ENCODE results near the gene ITIH2.
A peak's percentile ranks its signal among the peaks of the same experiment; 100 is the strongest.
"Not testable (repeated sequence)": the region's sequence is repeated elsewhere in the genome, so short reads cannot be mapped to it uniquely, and the experiment has no call there.

ITIH2 gene

GRCh38 chr10:7693194-7693593 lies 9.9 kb upstream of the ITIH2 start:
- DNase-seq; intact Hi-C loops (cut with DNase I): not testable (repeated sequence)

DNA sequence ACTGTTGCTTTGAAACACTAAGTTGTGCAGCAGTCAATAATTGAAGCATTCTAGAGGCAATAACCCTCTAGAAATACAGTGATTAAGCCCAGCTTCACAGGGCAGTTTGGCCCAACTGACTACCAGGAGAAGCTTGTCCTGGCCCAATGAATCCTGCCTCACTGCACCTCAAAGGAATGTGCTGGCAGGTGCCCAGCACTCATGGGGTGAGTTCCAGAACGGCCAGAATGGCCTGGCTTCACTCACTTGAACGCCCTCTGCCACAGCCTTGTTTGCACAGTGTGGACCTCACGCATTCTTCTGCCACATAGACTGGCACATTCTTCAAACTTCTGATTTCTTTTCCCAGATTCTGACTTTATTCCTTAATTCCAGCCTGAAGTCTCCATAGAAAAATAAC lies 6.6 kb upstream of the ITIH2 start:
- intact Hi-C loops (cut with DNase I), result no loop called here
- DNase-seq, result peak in 2 of 10 donors; percentile 15 to 27

DNA sequence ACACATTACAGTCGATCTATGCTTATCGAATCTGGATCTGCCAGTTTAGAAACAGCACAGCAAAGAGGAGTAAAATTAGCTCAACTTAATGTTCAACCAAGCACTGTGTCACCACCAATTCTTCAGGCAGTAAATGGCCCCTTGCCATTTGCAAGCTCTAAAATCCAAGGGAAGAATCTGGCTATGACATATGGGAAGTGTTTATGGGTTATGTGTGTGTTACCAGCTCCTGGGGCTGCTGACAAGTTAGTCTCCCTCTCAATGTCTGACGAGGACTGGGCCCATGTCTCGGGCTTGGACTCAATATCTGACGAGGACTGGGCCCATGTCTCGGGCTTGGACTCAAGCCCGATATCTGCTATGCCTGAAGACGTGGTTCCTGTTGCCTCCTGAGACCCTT lies 5.7 kb upstream of the ITIH2 start:
- DNase-seq, result no peak
- intact Hi-C loops (cut with DNase I), result no loop called here

GRCh38 chr10:7700577-7701125 lies 2.5 kb upstream of the ITIH2 start:
- DNase-seq, result no peak
- intact Hi-C loops (cut with DNase I), result no loop called here

DNA sequence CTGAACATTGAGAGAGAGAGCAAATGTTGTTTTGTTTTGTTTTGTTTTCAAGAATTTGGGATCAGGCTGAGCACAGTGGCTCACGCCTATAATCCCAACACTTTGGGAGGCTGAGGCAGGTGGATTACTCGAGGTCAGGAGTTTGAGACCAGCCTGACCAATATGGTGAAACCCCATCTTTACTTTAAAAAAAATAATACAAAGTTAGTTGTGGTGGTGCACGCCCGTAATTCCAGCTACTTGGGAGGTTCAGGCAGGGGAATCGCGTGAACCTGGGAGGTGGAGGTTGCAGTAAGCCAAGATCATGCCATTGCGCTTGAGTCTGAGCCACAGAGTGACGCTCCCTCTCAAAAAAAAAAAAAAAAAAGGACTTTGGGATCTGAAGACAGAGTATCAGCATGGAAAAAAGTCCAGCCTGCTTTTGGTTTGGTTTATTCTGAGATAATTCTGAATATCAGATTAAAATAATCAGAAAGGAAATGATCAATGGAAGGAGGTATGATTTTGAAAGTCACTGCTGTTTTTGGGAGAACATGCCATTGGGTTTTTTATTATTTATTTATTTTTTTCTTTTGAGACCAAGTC lies 1.9 kb upstream of the ITIH2 start:
- intact Hi-C loops (cut with DNase I), result no loop called here
- DNase-seq, result no peak

- DNase-seq, result no peak
- intact Hi-C loops (cut with DNase I), result no loop called here
These were observed 766 bp upstream of the ITIH2 start for GRCh38 chr10:7702288-7702812.

- intact Hi-C loops (cut with DNase I), result no loop called here
These were observed 1.2 kb downstream of the ITIH2 start for GRCh38 chr10:7704071-7705016.

DNA sequence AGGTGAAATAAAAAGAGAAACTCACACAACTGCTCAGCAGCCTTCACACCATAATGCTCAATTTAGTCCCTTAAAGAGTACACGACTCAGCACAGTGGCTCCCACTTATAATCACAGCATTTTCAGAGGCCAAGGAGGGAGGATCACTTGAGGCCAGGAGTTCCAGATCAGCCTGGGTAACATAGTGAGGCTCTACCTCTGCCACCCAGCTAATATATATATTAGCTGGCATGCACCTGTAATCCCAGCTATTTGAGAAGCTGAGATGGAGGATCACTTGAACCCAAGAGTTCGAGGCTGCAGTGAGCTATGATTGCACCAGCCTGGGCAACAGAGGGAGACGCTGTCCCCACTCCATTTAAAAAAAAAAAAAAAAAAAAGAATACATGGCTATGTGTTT lies 2.2 kb downstream of the ITIH2 start:
- intact Hi-C loops (cut with DNase I), result no loop called here
- no peak for DNase-seq

More at GRCh38 chr10:7704071-7705016, 1.2 kb downstream of the ITIH2 start:
- DNase-seq, result no peak

GRCh38 chr10:7706534-7707073 lies 3.5 kb downstream of the ITIH2 start:
- no peak for DNase-seq
- intact Hi-C loops (cut with DNase I), result no loop called here

- intact Hi-C loops (cut with DNase I), result no loop called here
- DNase-seq, result no peak
These were observed 4.0 kb downstream of the ITIH2 start for GRCh38 chr10:7707102-7707501.

DNA sequence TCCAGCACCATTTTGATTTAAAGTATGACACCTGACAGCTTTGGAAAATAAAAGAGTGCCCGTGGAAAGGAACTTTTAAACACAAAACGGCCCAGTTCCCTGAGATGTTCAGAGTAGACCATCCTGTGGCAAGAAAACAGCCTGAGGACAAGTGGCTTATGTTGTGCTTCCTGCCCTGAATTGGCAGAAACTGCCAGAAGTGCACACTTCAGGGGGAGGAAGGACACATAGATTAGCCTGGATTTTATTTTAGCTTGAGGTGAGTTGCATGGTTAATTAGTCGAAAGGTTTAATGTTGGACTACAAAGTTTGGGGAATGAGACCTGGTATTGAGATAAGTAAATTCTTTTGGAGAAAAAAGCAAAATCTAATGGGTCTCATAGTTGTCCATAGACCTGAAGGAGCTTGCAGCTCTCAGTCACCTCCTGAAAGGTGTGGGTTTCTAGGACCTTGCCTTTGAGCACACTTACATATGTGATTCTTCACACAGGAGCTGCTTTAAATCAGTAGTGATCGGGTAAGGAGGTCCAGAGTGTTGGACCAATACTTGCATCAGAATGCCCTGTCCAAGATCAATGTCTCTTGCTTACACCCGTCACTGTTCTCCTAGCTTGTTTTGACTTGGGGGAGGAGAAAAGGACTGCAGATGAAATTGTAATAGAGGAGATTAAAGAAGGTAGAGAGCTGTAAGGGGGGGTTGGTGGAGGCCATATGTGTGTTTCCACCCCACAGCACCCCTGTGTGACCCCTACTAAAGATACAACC lies 4.9 kb downstream of the ITIH2 start:
- intact Hi-C loops (cut with DNase I), result no loop called here
- DNase-seq, result no peak

DNA sequence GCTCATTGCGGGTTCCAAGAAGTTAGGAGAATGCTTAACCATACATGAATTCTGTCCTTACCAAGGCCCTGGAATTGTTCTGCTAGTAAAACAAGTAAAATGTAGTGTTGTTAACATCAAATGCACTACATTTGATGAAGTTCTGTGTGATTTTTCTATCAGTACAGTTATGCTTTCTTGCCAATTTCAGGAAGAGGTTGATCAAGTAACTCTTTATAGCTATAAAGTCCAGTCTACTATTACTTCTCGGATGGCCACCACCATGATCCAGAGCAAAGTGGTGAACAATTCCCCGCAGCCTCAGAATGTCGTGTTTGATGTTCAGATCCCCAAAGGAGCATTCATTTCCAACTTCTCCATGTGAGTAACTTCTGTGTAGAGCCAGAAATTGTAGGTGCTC lies 5.7 kb downstream of the ITIH2 start:
- intact Hi-C loops (cut with DNase I), result no loop called here
- no peak for DNase-seq

DNA sequence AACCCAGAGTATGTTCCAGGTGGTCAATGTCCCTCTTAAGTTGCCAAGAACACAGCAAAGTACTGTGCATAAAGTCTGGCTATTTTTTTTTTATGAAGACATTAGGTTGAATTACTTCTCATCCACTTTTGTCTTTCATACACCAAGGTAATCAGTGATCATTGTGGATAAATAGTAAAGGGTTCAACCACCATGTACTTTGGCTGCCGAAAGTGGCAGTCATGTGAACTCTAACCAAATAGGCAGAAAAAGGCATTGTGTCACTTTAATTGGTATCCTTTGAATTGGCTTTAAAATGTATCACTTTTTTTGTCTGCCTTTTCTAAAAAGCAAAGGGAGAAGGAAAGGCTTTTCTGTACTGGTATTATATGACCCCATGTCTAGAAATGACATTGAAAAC lies 7.3 kb downstream of the ITIH2 start:
- intact Hi-C loops (cut with DNase I), result no loop called here
- DNase-seq, result no peak

- intact Hi-C loops (cut with DNase I); DNase-seq: not testable (repeated sequence)
These were observed 8.0 kb downstream of the ITIH2 start for GRCh38 chr10:7711075-7711474.

DNA sequence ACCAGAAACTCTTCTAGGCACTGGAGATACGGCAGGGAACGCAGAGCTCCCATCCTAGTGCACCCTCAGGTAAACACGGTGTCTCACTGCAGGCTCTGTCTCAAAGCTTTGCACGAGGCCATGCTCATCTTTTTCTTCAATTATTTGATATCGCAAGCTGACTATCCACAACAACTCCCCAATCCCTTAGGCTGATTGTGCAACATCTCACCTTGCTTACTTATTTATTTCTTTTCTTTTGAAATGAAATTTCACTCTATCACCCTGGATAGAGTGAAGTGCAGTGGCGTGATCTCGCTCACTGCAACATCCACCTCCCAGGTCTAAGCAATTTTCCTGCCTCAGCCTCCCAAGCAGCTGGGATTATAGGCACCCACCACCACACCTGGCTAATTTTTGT lies 12.4 kb downstream of the ITIH2 start:
- intact Hi-C loops (cut with DNase I), result no loop called here
- DNase-seq, result no peak

- intact Hi-C loops (cut with DNase I), result no loop called here
These were observed 14.7 kb downstream of the ITIH2 start for GRCh38 chr10:7717767-7718166.

DNA sequence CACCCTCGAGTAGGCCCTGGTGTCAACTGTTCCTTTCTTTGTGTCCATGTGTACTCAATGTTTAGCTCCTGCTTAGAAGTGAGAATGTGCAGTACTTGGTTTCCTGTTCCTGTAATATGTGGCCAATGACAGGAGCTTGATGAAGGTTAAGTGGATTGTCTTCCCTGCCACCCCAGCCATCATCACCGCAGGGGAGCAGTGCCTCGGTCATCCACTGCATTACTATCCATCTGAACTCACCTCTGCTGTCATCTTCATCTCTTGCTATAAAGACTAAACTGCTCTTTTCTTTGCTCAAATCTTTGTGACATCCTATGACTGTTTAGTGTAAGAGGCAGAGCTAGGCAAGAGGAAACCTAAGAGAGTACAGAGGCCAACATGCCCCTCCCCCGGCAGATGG lies 15.6 kb downstream of the ITIH2 start:
- no peak for DNase-seq
- intact Hi-C loops (cut with DNase I), result no loop called here

More at GRCh38 chr10:7717767-7718166, 14.7 kb downstream of the ITIH2 start:
- no peak for DNase-seq

- intact Hi-C loops (cut with DNase I), result no loop called here
These were observed 17.4 kb downstream of the ITIH2 start for GRCh38 chr10:7720478-7720877.

DNA sequence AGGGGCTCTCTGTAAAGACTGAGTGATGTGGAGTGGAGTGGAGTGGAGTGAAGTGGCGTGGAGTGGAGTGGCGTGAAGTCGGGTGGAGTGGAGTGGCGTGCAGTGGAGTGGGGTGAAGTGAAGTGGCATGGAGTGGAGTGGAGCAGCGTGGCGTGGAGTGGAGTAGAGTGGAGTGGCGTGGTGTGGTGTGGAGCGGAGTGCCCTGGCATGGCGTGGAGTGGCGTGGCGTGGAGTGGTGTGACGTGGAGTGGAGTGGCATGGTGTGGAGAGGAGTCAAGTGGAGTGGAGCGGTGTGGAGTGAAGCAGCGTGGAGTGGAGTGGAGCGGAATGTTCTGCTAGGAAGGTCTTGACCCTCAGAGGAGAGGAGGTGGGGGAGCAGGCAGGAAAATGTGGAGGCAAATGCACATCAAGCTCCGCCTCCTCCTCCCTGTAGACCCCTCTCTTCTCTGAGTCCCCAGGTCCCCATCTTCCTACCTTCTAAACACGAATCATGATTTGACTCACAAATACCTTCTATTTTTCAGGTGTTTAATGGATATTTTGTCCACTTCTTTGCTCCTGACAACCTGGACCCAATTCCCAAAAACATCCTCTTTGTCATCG lies 19.9 kb downstream of the ITIH2 start:
- intact Hi-C loops (cut with DNase I), result no loop called here
- no peak for DNase-seq

More at GRCh38 chr10:7720478-7720877, 17.4 kb downstream of the ITIH2 start:
- DNase-seq, result no peak

GRCh38 chr10:7734821-7735220 lies 31.7 kb downstream of the ITIH2 start:
- no peak for DNase-seq
- intact Hi-C loops (cut with DNase I), result no loop called here
